Effector CD8-positive, alpha-beta T cell (primary cell): Measurements from ENCODE around the gene GTPBP10.

Experiments used
- DNase-seq: peaks from one replicate; lab custom pipeline; 2025; lab: John Stamatoyannopoulos, UW

The GTPBP10 gene

GRCh38 chr7:90383422-90383821, 36.9 kb downstream of the GTPBP10 start:
- DNase-seq: no peak

DNA sequence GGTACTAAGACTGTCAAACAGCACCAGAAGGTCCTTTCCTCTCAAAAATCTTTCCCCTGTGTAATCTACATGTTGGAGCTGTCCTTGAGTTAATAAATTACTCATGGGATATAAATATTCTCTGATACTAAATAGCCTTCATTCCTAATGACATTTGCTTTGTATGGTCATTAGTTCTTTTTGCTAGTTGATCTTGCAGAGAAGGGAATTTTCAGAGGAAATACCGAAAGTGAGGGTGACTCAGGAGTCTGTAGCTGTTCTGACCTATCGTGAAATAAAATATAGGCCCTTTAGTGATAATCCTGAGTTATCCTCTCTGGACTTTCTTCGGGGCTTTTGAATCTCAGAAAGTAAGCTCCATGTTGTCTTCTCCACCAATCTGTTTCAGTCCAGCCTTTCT, 37.3 kb downstream of the GTPBP10 start:
- no peak for DNase-seq

- no peak for DNase-seq
These were observed 37.9 kb downstream of the GTPBP10 start for GRCh38 chr7:90384433-90384832.

- no peak for DNase-seq
These were observed 41.1 kb downstream of the GTPBP10 start for GRCh38 chr7:90387470-90388240.

DNA sequence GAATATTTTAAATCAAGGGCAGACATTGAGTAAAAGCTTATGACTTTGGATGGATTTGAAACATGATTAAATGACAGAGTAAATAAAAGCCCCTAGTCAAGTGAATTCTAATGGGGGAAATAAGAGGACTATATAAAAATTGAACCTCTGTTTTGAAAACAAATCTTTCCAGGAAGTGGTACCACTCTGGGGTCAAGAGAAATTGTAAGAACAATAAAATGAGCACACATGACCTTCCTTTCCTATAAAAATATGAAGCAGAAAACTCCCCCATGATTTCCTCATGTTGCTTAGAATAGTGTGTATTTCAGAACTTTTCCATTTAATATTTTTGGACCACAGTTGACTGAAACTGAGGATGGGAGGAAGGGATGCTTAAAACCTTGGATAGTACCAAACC, 44.4 kb downstream of the GTPBP10 start:
- no peak for DNase-seq

GRCh38 chr7:90391488-90391887, 45.0 kb downstream of the GTPBP10 start:
- DNase-seq: no peak

GRCh38 chr7:90396420-90396819, 49.9 kb downstream of the GTPBP10 start:
- DNase-seq: no peak

DNA sequence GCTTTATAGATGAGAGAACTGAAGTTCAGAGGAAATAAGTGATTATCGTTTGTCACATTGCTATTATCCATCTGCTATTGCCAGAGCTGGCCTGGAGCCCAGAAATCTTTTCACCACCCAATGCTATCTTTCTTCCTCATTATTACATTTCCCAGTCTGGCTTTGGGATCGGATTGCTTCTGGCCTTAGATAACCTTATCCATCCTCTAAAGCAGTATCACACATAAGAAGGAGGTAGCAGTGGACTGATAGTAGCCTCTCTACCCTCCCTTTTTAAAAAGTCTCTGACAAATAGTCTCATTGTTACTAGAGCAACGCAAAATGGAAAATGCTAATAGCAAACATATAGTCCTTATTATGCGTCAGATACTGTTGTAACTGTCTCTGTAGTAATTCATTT, 55.5 kb downstream of the GTPBP10 start:
- no peak for DNase-seq

- DNase-seq: no peak
These were observed 56.3 kb downstream of the GTPBP10 start for GRCh38 chr7:90402785-90403173.

DNA sequence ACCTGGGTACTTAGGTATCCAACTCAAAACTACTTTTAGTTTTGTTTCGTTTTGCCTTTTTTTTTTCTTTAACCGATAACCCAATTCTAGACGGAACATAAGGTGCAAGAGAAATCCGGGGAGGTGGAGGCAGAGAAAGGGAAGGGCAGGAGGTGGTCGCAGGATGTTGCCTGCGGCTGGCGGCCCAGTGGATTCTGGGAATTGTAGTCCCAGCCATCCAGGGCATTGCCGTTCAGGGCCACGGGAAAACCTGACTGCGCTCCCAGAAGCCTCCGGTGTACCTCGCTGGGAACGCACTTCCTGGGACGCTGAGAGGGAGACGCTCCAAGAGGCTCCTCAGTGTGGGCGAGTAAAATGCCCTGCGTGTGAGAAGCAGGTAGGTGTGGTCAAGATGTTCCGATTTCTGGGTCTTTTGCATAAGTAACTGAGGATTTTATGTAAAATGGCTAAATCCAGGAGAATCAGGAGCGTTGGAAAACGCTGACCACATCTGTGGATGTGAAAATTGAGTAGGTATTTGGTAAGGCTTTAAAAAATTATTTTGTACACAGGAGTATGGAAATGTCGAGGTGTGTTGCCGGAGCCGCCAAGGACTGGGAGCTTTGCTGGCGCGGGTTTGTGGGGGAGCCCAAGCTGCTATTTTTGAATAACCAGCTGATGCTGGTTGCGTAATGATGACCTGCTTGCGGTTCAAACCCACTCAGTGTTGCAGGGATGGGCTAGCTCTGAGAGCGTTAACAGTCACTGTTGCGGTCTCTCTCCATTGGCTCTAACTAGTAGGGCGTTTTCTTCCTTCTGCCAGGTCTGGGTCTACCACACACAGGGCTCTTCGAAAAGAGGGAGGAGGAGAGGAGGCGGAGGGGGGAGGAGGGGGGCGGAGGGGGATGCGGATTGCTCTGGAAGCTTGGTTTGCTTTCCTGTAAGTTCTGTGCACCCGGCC, 56.9 kb downstream of the GTPBP10 start, which contains the start of gene CLDN12:
TSS of gene CLDN12 (plus strand) at position 288 of the 940 bp plus-strand sequence. CDS start 9,216 bp downstream, outside the sequence.
- peak; percentile 56 for DNase-seq

- no peak for DNase-seq
These were observed 58.3 kb downstream of the GTPBP10 start for GRCh38 chr7:90404777-90405176.

- DNase-seq: no peak
These were observed 60.9 kb downstream of the GTPBP10 start for GRCh38 chr7:90407484-90407821.

DNA sequence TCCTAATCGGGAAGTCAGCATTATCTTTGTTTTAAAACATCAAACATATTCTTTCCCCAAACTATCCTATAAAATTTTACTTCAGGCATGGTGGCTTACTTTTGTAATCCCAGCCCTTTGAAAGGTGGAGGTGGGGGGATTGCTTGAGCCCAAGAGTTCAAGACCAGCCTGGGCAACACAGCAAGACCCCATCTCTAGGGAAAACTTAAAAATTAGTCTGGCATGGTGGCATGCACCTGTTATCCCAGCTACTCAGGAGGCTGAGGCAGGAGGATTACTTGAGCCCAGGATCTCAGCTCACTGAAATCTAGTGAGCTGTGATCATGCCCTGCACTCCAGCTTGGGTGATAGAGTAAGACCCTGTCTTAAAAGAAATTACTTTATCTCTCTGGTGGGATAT, 61.6 kb downstream of the GTPBP10 start:
- no peak for DNase-seq

DNA sequence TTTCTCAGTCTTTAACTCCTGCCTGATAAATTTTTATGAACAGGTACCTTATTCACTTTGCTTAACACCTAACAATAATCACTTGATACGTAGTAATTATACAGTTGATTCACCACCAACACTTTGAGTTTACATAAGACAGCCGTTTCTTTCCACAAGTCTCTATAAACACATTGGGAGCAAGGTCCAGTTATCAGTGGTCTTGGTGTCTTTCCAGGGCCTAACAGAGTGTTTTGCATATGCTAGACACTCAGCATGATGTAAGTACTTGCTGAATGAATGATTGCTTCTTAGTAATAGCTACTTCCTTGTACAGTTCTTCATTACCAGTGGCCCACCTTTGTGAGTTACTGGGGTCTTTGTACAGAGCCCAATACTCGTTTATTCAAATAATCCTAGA, 63.2 kb downstream of the GTPBP10 start:
- no peak for DNase-seq

DNA sequence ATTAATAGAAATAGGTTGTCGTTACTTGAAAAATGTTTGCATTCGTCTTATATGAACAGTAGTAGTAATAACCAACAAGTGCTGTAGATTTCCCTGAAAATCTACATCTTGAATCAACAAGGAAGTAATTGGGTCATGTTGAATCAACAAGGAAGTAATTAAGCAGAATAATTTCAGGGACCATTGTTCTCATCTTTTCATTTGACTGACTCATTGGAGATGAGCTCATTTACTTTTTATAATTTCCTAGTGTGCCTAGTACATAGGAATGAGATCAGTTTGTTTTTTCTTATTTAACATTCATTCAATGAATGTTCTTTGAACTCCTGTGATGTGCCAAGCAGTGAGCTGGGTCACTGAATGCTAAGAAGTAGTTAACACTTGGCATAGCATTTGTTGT, 65.0 kb downstream of the GTPBP10 start:
- no peak for DNase-seq

- no peak for DNase-seq
These were observed 66.1 kb downstream of the GTPBP10 start for GRCh38 chr7:90412458-90413184.

DNA sequence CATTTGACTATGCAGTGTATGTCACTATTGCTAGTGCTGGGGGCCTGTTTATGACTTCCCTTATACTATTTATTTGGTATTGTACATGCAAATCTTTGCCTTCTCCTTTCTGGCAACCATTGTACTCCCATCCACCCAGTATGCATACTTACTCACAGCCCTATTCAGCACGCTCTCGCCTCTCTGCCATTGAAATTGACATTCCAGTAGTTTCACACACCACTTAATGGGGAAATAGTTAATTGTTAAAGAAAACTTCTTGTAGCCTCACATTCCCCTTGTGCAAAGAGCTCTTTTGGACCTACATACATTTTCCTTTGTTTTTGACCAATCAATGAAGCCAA, 66.6 kb downstream of the GTPBP10 start:
- DNase-seq: no peak

GRCh38 chr7:90421651-90422050, 75.1 kb downstream of the GTPBP10 start:
- DNase-seq: no peak

DNA sequence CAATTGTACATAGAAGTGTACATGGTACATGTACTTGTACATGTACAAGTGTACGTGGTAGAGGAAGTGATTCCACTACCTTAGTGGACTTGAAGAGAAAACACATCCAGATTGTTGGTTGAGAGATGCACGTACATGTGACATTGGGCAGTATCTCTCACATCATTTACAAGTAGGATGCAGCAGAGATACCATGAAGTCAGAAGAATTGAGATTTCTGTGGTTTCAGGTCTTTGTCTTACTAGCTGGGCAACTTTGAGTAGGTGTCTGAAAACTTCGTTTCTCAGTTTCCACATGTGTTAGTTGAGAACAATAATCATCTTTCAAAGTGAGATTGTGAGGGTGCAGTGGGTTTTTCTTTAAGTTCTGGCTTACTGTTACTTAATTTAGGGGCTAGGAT, 78.2 kb downstream of the GTPBP10 start:
- no peak for DNase-seq

GRCh38 chr7:90425376-90425775, 78.9 kb downstream of the GTPBP10 start:
- DNase-seq: no peak

GRCh38 chr7:90430614-90431460, 84.3 kb downstream of the GTPBP10 start:
- no peak for DNase-seq

DNA sequence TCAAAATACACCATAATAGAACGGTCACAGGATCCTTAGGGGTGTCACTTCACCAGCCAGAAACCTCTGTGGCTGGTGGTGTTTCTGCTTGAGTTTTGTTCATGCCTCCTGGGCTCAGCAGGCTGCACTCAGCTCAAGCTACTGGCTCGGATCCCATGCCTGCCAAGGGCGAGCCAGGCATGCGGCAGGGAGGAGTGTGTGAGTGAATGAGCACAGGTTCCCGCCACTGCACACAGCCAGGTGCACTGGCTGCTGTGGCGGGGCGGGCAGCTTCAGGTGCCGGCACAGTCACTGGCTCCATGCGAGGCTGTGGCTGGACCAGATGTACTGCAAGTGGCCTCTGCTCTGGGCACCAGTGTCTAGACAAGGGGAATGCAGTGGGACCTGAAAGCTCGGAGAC, 86.2 kb downstream of the GTPBP10 start:
- no peak for DNase-seq
